Measurements from ENCODE around the gene TMEM63C.

Gene TMEM63C

GRCh38 chr14:77228056-77228455 is 46.5 kb downstream of the TMEM63C start:
- no peak for DNase-seq (ENCODE audit: extremely low read depth, low read depth)
- TF ChIP-seq CTCF (IDR thresholded peaks at IDR 0.05; ENCODE audit: low read depth, low read length, missing control alignments): no peak

DNA sequence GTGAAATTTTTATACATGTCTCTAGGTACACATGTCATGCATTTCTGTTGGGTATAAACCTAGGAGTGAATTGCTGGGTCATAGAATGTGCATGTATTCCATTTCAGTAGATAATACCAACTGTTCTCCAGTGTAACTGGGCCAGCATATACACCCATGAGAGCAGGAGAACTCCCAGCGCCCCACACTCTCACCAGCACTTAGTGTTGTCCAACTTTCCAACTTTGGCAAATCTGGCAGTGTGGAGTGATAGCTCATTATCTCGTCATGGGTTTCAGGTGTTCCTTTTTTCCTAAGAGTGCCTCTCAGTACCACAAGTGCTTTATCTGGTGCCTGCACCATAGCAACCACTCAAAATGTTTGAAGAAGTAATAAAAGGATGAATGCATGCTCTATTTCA is 49.3 kb downstream of the TMEM63C start:
- no peak overlapping the region for H3K4me3 ChIP-seq (replicated peaks; ENCODE audit: low read depth, low read length)
- DNase-seq (ENCODE audit: extremely low read depth, low read depth): no peak
- no peak for TF ChIP-seq CTCF (IDR thresholded peaks at IDR 0.05; ENCODE audit: low read depth, low read length, missing control alignments)

More at GRCh38 chr14:77228056-77228455, 46.5 kb downstream of the TMEM63C start:
- H3K4me3 ChIP-seq (replicated peaks; ENCODE audit: low read depth, low read length): no peak overlapping the region

DNA sequence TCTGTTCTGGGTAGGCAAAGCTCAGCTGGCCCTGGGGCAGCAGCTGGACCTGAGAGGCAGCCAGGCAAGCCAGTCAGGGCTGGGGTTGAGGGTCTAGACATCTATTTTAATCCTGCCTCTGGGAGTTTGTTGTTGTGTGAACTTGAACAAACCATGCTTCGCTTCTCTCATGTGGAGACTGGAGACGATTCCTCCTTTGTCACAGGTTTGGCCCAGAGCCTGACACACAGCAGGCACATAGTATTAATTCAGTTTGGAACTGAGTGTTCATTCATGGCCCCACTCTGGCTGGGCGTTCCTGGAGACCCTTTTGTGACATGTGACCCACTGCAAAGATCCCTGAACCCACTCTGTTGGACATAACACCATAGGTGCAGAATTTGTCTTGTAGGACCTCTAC is 50.1 kb downstream of the TMEM63C start:
- no peak for DNase-seq (ENCODE audit: extremely low read depth, low read depth)
- no peak for TF ChIP-seq CTCF (IDR thresholded peaks at IDR 0.05; ENCODE audit: low read depth, low read length, missing control alignments)
- H3K4me3 ChIP-seq (replicated peaks; ENCODE audit: low read depth, low read length): no peak overlapping the region

- no peak for TF ChIP-seq CTCF (IDR thresholded peaks at IDR 0.05; ENCODE audit: low read depth, low read length, missing control alignments)
- H3K4me3 ChIP-seq (replicated peaks; ENCODE audit: low read depth, low read length): no peak overlapping the region
- DNase-seq (ENCODE audit: extremely low read depth, low read depth): no peak
Measured at GRCh38 chr14:77236814-77237213, 55.2 kb downstream of the TMEM63C start.

GRCh38 chr14:77238356-77238755 is 56.8 kb downstream of the TMEM63C start:
- TF ChIP-seq CTCF (IDR thresholded peaks at IDR 0.05; ENCODE audit: low read depth, low read length, missing control alignments): no peak
- DNase-seq (ENCODE audit: extremely low read depth, low read depth): no peak
- no peak overlapping the region for H3K4me3 ChIP-seq (replicated peaks; ENCODE audit: low read depth, low read length)

DNA sequence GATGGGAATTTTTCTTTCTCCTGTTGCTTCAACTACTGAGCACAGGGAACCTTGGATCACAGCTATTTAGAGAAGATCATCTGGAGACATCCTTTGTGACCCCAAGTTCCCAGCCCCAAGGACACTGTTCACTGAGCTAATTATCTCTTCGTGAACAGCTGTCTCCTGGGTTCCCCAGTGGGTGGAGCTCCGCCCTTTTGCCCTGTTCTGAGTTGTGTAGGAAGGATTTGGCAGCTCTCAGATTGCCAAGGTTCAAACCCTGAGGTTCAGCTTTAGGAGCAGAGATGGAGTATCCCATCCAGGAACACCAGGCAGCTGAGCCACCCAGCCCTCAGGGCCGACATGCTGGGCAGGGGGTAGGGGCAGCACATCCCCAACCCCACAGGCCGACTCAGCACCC is 57.4 kb downstream of the TMEM63C start:
- no peak for TF ChIP-seq CTCF (IDR thresholded peaks at IDR 0.05; ENCODE audit: low read depth, low read length, missing control alignments)
- DNase-seq (ENCODE audit: extremely low read depth, low read depth): no peak
- H3K4me3 ChIP-seq (replicated peaks; ENCODE audit: low read depth, low read length): no peak overlapping the region

DNA sequence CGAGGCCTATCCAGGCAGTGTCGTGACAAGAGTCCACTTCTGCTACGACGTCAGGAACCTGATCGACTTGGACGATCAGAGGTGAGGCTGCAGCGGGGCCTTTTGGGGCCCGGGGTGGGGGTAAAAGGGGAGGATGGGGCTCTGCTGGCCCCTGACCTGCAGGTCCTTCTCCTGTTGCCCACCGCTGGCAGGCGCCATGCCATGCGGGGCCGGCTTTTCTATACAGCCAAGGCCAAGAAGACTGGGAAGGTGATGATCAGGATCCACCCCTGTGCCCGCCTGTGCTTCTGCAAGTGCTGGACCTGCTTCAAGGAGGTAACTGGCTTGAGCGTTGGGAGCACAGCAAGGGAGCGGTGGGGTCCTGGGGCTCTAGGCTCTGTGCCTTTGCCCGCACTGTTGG is 57.8 kb downstream of the TMEM63C start:
- no peak for TF ChIP-seq CTCF (IDR thresholded peaks at IDR 0.05; ENCODE audit: low read depth, low read length, missing control alignments)
- no peak for DNase-seq (ENCODE audit: extremely low read depth, low read depth)
- H3K4me3 ChIP-seq (replicated peaks; ENCODE audit: low read depth, low read length): no peak overlapping the region

Measured in HFF-Myc (cell line).